ENCODE data around the gene PRR33.
"Not testable (repeated sequence)": the region's sequence is repeated elsewhere in the genome, so short reads cannot be mapped to it uniquely, and the experiment has no call there.

The PRR33 gene

DNA sequence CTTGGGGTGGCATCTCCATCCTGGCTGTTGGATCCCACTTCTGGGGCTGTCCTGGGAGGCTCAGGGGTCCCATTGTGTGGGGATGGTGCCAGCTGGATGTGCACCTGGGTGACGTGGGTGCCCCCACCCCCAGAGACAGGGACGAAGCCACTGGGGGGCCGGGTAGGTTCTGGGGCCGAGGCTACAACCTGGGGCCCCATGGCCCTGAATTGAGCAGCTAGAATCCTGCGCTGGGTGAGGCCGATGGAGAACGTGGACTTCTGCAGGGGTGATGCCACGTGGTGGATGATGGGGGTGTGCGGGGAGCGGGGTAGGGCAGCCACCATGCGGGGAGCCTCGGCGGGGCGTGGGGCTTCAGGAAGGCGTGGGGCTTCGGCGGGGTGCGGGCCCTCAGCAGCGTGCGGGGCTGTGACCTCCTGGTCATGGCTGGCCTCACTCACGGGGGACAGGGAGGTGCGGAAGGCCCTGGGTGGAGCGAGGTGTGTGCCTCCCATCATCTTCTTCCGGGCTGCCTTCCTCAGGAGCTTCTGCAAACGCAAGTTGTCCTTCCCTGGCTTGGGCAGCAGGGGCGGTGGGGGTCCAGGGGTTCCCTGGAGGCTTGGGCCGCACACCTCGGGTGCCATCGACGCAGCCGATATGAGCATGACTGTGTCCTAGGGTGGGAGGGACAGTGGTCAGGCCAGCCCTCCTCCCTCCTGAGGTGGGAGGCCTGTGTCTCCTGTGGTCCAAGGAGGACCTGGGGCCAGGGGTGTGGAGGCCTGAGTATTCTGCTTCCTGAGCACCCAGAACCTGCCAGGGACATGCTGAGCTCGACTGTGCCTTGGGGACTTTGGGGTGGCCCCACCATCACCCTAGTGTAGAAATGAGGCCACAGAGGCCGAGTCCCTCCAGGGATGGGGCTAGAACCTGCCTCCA, 1.5 kb downstream of the PRR33 start:
- DNase-seq (ENCODE audit: low read depth in 3 of 3, low spot score in 1 of 3) = no peak

GRCh38 chr11:1889224-1889930, 2.3 kb downstream of the PRR33 start:
- peak; percentile 43 to 48 (median 46) for DNase-seq (ENCODE audit: low read depth in 3 of 3, low spot score in 1 of 3)

- DNase-seq (ENCODE audit: low read depth in 3 of 3, low spot score in 1 of 3) = no peak
These were observed 2.9 kb downstream of the PRR33 start for GRCh38 chr11:1888811-1889210.

DNA sequence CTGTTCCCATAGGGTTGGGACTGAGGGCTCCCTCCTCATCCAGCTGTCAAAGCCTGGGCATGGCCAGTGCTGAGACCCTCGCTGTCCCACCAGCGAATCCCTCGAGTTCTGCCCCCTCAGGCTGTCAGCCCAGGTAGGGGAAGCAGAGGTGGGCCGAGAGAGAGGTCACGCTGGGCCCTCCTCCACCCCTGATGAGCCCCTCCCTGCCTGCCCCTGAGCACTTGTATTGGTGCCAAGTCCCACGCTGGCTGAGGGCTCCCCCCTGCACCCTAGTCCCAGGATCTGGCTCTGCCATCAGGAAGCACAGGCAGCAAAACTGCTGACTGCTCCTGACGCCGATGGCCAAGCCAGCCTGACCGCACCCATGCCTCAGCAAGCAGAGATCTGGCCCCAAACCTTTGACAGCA, 3.3 kb downstream of the PRR33 start:
- no peak for DNase-seq (ENCODE audit: low read depth in 3 of 3, low spot score in 1 of 3)

- DNase-seq (ENCODE audit: low read depth in 3 of 3, low spot score in 1 of 3) = no peak
These were observed 4.0 kb downstream of the PRR33 start for GRCh38 chr11:1887451-1888346.

- DNase-seq (ENCODE audit: low read depth in 3 of 3, low spot score in 1 of 3) = not testable (repeated sequence)
These were observed 5.1 kb downstream of the PRR33 start for GRCh38 chr11:1886551-1886950.

- no peak for DNase-seq (ENCODE audit: low read depth in 3 of 3, low spot score in 1 of 3)
These were observed 7.4 kb downstream of the PRR33 start for GRCh38 chr11:1884303-1884700.

DNA sequence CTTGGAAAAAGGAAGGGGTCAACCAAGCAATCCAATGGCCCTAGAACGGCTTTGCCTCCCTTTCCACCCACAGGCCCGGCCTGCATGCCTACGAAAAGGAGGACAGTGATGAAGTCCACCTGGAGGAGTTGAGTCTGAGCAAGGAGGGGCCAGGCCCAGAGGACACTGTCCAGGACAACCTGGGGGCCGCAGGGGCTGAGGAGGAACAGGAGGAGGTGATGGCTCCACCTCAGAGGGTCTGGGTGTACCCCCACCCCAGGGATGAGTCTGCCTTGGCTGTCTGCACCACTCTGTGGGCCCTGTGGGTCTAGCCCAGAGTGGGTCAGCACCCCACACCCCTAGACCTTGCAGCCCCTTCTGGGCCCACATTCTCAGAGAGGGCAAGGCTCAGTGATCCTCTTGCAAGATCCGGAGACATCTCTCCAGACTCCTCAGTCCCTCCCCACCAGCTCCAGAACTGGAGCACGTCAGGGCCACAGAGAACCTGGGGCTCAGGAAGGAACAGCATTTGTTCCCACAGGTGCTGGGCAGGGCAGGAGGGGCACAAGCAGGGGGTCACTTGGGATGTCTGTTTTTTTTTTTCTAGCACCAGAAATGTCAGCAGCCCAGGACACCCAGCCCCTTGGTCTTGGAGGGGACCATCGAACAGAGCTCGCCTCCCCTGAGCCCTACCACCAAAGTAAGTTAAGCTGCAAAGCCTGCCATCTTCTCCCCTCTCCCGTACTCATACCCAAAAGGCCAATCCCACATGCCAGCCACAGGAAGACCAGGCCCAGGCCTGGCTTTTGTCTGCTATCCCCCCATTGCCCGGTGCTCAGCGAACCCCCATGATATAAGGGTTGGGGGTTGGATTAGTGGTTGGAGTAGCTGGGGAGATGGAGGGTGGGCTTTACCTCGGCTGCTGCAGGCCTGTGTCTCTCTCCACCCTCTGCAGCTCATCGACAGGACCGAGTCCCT, 8.1 kb downstream of the PRR33 start:
- no peak for DNase-seq (ENCODE audit: low read depth in 3 of 3, low spot score in 1 of 3)

GRCh38 chr11:1882265-1883238, 9.1 kb downstream of the PRR33 start:
- peak in 2 of 3 donors; percentile 61 to 84 for DNase-seq (ENCODE audit: low read depth in 3 of 3, low spot score in 1 of 3)

DNA sequence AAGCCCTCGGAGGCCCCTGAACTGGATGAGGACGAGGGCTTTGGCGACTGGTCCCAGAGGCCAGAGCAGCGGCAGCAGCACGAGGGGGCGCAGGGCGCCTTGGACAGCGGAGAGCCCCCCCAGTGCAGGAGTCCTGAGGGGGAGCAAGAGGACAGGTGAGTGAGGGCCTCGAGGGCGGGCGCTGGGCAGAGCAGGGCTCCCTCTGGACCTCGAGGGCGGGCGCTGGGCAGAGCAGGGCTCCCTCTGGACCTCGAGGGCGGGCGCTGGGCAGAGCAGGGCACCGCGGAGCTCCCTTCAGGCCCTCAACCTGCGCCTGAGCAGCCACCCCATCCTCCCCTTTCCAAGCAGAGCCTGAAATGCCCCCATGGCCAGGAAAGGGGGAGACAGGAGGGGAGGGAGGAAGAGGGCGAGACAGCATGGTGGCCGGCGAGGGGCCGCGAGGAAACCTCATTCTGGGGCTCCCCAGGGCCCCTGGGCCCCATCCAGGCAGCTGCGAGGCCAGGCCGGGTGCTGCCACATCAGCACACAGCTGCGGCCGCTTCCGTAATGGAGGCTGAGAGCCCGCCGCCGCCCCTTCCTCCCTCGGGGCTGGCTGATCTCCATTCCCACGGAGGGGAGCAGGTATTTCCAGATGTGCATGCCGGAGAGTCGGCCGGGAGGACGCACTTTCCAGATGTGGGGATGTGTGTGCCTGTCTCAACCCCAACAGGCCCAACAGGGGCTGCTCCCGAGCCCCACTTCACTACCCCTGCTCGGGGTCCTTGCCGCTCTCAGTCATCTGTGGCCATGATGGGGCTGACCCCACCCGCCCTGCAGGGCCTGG, 10.0 kb downstream of the PRR33 start:
- no peak for DNase-seq (ENCODE audit: low read depth in 3 of 3, low spot score in 1 of 3)

GRCh38 chr11:1880746-1881441, 10.8 kb downstream of the PRR33 start:
- DNase-seq (ENCODE audit: low read depth in 3 of 3, low spot score in 1 of 3) = no peak

GRCh38 chr11:1879941-1880720, 11.6 kb downstream of the PRR33 start:
- DNase-seq (ENCODE audit: low read depth in 3 of 3, low spot score in 1 of 3) = no peak

DNA sequence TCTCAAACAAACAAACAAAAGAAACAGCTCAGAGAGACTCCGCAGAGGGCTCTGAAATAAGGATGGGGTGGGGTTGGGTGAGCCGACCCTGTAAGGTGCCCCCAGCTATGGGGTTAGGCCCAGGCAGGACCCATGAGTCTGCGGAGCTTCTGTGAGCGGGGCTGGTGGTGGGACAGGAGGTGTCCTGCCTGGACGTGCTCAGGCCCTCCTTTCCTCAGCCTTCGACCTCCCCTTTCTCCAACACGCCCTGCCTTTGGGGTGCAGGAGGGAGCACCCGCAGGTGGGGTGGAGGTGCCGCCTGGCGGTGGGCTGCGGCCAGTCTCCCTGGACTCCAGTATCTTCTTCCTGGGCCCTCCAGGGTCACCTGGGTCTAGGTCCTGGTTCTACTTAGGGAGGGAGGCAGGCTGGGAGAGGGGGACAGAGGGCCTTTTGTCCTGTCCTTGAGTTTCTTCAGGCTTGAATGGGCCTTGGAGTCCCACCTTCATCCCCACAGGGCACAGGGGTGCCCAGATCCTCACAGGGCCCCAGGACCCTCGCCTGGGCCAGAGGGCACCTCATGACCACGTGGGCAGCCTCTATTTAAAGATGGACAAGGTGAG, 12.3 kb downstream of the PRR33 start:
- no peak for DNase-seq (ENCODE audit: low read depth in 3 of 3, low spot score in 1 of 3)

DNA sequence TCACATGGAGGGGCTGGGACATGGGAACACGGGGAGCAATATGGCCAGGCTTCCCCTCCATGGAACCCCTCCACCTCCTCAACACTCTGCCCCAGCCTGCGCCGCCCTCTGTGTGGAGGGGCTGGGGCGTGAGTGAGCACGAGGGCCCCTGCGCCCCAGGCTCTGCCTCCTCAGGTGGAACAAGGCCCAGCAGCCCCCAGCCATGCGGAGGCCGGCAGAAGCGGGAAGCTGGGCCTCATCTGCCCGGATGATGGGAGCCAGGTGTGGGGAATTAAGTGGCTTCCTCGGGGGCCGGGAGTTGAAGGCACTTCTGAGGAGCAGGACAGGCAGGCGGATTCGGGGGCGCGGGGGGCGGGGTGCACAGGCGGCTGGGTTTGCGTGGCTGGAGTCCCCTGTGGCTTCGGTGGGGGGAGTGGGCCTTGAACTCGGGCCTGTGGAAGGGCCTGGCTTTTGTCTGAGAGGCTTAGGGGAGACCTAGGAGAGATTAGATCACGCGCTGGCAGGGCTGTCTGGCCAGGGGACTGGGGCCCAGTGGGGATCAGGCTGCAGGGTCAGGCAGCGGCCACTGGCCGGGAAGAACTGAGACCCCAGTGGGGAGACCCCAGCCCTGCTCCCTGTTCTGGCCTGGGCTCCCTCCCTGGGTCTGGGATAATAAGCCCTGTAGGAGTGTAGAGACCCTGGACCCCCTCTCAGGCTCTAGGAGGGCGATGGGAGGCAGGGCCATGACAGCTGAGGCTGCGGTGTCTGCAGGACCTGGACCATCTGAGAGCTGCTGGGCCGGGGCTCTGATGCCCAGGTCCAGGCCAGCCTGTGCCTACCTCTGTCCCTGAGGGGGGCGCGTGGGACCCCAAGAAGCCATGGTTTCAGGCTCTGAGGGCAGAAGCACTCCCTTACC, 13.3 kb downstream of the PRR33 start:
- no peak for DNase-seq (ENCODE audit: low read depth in 3 of 3, low spot score in 1 of 3)
